ENCODE results near the gene P3H3.

P3H3 gene

DNA sequence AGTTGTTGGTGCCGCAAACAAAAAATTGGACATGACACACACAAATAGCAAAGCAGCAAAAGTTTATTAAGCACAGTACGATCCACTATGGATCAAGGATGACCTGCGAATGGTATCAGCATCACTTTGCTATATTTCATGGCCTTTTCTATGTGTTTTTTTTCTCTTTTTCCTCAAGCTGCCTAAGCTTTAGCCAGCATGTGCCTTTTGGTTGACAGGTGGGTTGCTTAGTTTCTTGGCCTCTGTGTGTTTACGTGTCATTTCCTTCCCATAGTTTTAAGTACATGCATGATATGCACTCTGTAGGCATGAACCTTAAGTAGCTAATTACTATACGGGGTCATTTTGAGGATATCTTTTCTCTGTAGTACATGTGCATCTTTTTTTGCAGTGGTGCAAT lies 29.1 kb upstream of the P3H3 start:
- no peak for DNase-seq (ENCODE audit: low read depth in 2 of 3, low spot score in 1 of 3)

DNA sequence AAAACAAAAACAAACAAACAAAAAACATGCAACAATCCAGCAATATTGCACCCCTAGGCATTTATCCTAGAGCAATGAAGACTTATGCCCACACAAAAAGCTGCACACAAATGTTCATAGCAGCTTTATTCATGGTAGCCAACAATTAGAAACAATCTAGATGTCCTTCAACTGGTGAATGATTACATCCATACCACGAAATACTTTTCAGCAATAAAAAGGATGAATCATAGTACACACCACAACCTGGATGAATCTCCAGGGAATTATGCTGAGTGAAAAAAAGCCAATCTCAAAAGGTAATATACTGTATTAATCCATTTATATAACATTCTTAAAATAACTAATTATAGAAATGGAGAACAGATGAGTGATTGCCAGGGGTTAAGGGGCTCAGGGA lies 21.0 kb upstream of the P3H3 start:
- DNase-seq (ENCODE audit: low read depth in 2 of 3, low spot score in 1 of 3), result no peak

DNA sequence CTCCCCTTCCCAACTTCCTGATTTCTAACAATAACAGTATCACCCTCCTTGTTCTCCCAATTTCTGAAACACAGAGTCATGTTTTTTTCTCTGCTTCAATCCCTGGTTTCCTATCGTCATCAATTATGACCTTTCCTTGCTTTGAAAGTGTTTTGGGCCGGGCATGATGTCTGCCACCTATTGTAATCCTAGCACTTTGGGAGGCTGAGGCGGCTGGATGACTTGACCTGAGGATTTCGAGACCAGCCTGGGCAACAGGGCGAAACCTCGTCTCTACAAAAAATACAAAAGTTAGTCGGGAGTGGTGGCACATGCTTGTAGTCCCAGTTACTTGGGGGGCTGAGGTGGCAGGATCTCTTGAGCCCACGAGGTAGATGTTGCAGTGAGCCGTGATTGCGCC lies 19.2 kb upstream of the P3H3 start:
- DNase-seq (ENCODE audit: low read depth in 2 of 3, low spot score in 1 of 3), result no peak

DNA sequence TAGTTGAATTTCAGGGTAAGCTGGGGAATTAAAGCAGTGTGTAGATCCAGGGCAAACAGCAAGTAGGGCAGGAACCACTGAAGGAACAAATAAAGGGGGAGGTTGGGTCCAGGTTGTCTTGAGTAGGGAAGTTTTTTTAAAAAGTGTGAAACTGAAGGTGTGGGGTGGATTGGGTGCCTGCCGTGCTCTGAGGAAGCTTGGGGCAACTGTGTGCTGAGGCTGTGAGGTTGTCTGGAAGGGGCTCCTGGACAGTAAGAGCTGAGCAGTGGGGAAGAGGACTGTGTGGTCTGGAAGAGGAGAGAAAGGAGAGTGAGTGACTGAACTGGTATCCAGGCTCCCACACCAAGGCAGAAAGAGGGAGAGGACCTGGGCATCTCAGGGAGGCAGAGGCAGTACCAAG lies 17.4 kb upstream of the P3H3 start:
- no peak for DNase-seq (ENCODE audit: low read depth in 2 of 3, low spot score in 1 of 3)

DNA sequence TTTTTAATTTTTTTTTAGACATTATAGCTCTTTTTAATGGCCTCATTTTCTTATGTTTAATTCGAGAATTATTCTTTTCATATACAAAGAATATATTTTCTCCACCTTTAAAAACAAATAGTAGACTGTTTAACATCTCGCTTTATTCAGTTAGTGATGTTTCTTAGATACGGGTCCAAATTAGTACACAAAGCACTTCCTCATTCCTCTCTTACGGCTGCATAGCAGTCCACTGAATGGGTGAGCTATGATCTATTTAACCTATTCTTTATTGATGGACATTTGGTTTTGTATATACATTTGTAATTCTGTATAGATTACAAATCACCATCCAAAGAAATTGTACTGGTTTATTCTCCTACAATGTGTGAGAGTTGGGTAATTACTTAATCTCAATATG lies 14.8 kb upstream of the P3H3 start:
- DNase-seq (ENCODE audit: low read depth in 2 of 3, low spot score in 1 of 3), result no peak

DNA sequence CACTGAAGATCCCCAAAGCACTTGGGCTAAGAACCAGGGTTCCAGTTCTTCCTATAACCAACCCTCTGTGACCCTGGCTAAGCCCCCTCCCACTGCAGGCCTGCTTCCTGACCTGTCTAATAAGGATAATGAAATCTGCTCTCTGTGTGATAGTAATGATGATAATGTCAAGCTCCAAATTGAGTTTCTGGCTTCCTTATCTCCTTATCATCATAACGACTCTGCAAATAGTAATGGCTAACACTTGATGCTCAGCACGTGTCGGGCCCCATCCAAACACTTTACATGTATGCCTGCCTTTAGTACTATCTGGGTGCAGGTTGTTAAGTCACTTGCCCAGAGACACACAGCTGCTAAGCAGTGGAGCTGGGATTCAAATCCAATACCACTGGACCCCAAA lies 11.6 kb upstream of the P3H3 start:
- DNase-seq (ENCODE audit: low read depth in 2 of 3, low spot score in 1 of 3), result no peak

DNA sequence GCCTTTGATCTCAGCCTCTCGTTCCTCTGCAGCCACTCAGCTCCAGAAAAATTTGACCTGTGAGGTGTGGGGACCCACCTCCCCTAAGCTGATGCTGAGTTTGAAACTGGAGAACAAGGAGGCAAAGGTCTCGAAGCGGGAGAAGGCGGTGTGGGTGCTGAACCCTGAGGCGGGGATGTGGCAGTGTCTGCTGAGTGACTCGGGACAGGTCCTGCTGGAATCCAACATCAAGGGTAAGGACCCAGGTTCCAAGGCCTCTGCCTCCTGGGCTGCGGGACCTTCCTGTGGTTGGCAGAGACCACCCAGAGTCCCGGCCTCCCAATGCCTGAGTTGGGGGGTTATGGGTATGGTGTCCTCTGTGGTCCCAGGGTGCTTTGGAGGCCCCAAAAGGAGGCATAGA lies 11.1 kb upstream of the P3H3 start:
- no peak for DNase-seq (ENCODE audit: low read depth in 2 of 3, low spot score in 1 of 3)

DNA sequence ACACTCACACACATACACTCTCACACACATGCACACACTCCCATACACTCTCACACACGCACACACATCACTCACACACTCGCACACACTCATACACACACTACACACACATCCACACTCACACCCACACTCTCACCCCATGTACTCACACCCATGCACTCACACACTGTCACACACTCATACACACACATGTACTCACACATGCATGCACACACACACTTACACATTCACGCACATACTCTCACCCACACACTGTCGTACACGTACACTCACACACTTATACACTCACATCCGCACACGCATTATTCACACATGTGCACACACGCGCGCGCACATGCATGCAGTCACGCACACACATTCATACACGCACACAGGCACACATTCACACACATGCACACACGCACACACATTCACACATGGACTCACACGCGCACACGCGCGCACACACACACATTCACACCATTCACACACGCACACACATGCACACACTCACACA lies 10.5 kb upstream of the P3H3 start:
- no peak for DNase-seq (ENCODE audit: low read depth in 2 of 3, low spot score in 1 of 3)

DNA sequence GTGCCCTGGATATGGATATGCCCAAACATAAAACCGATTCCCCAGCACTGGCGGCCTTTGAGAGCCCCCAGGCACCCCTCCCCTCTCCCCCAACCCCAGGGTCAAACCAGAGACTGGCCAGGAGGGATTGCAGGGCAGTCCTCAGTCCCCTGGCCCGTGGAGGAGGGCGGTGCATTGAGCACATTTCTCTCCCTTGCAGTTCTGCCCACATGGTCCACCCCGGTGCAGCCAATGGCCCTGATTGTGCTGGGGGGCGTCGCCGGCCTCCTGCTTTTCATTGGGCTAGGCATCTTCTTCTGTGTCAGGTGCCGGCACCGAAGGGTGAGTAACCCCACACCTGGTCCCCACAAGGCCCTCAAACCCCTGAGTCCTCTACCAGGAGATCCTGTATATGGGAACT lies 10.0 kb upstream of the P3H3 start:
- no peak for DNase-seq (ENCODE audit: low read depth in 2 of 3, low spot score in 1 of 3)

DNA sequence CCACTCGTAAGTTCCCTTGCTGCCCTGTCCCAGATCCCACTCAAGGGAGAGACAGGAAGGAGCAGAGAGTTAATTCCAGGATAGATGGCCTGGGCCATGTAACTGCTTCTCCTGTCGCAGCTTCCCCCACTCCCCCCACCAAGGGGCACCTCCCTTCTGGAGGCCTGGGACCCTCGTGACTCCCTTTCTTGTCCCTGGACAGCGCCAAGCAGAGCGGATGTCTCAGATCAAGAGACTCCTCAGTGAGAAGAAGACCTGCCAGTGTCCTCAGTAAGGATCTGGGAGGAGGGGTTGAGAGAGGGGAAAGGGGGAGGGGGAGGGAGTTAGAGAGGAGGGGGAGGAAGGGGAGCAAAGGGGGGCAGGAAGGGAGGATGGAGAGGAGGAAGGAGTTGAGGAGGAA lies 9.6 kb upstream of the P3H3 start:
- DNase-seq (ENCODE audit: low read depth in 2 of 3, low spot score in 1 of 3), result no peak

DNA sequence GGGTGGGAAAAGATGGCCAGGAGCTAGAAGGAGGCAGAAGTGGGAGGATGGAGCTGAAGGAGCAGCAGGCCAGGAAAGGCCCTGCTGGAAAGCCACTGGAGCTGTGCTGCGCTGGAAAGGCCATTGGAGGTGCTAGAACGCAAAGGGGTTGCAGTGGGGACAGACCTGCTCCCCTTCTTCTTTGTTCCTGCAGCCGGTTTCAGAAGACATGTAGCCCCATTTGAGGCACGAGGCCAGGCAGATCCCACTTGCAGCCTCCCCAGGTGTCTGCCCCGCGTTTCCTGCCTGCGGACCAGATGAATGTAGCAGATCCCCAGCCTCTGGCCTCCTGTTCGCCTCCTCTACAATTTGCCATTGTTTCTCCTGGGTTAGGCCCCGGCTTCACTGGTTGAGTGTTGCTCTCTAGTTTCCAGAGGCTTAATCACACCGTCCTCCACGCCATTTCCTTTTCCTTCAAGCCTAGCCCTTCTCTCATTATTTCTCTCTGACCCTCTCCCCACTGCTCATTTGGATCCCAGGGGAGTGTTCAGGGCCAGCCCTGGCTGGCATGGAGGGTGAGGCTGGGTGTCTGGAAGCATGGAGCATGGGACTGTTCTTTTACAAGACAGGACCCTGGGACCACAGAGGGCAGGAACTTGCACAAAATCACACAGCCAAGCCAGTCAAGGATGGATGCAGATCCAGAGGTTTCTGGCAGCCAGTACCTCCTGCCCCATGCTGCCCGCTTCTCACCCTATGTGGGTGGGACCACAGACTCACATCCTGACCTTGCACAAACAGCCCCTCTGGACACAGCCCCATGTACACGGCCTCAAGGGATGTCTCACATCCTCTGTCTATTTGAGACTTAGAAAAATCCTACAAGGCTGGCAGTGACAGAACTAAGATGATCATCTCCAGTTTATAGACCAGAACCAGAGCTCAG lies 8.8 kb upstream of the P3H3 start:
- no peak for DNase-seq (ENCODE audit: low read depth in 2 of 3, low spot score in 1 of 3)

DNA sequence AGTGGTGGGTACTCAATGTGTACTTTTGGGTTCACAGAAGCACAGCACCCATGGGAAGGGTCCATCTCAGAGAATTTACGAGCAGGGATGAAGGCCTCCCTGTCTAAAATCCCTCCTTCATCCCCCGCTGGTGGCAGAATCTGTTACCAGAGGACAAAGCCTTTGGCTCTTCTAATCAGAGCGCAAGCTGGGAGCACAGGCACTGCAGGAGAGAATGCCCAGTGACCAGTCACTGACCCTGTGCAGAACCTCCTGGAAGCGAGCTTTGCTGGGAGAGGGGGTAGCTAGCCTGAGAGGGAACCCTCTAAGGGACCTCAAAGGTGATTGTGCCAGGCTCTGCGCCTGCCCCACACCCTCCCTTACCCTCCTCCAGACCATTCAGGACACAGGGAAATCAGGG lies 8.0 kb upstream of the P3H3 start:
- no peak for DNase-seq (ENCODE audit: low read depth in 2 of 3, low spot score in 1 of 3)

DNA sequence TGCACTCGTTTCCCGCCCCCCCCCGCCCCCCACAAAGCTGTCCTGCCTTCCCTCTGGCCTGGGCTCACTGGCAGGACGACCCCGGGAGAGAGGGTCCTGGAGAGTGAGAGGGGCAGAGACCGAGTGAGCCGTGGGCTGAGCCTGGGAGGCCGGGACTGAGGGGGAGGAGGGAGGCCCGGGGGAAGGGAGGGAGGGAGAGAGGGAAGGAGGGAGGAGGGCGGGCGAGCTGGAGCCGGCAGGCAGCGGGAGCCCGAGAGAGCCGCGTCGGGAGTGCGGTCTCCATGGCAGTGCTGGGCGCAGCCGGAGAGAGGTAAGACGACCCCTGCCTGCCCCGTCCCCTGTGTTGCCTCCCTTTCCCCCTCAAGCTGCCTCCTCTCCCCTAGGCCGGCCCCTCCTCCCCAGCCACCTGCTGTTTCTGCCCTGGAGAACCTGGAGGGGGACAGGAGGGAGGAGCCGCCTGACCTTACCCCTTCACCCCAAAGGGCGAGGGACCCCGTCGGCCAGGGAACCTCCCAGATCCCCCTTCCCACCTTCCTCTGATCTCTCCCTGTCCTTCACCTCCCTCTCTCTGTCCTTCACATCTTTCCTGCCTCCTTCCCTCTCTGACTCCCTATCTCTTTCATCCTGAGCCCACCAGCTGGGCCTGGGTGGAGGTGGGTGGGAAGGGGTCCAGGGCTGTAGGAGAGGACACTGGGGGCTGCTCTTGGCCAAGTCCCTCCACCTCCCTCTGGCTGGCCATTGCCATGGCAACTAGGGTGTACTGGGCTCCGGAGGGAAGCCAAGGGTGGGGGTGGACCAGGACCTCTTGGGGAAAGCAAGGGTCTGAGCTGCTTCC lies 6.4 kb upstream of the P3H3 start, which contains the start of gene GPR162:
TSS of gene GPR162 (plus strand) at position 231 of the 835 bp plus-strand sequence. CDS start 2,078 bp downstream, outside the sequence.
- DNase-seq (ENCODE audit: low read depth in 2 of 3, low spot score in 1 of 3), result no peak

DNA sequence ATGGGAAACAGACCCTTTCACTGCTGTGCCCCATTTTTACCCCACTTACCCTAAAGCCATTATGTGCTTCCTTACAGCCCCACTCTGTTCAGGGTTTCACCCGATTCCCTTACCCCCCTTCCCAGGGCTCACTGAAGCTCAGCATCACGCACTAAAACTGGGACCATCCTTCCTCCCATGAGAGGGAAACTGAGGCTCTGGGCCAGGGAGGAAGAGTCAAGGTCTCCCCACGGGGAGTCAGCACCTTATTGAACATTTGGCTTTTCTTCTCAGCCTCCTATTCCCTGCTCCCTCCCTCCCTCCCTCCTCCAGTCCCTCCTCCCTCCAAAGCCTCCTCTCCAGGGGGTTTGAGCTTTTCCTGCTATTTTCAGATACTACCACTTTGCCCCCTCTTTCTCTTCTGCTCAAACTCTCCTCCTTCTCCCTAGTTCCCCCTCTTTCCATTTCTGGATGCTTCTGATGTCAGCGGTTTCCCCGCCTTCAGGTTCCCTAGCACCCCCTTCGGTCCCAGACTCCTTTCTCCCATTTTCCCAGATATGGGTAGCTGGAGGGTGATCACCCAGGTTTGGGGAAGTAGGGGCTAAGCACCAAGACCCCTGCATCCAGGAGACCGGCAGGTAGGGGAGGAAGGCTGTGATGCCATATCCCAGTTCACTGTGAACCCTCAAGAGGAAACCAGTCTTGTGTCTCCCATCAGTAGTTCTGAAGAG lies 5.6 kb upstream of the P3H3 start:
- no peak for DNase-seq (ENCODE audit: low read depth in 2 of 3, low spot score in 1 of 3)

DNA sequence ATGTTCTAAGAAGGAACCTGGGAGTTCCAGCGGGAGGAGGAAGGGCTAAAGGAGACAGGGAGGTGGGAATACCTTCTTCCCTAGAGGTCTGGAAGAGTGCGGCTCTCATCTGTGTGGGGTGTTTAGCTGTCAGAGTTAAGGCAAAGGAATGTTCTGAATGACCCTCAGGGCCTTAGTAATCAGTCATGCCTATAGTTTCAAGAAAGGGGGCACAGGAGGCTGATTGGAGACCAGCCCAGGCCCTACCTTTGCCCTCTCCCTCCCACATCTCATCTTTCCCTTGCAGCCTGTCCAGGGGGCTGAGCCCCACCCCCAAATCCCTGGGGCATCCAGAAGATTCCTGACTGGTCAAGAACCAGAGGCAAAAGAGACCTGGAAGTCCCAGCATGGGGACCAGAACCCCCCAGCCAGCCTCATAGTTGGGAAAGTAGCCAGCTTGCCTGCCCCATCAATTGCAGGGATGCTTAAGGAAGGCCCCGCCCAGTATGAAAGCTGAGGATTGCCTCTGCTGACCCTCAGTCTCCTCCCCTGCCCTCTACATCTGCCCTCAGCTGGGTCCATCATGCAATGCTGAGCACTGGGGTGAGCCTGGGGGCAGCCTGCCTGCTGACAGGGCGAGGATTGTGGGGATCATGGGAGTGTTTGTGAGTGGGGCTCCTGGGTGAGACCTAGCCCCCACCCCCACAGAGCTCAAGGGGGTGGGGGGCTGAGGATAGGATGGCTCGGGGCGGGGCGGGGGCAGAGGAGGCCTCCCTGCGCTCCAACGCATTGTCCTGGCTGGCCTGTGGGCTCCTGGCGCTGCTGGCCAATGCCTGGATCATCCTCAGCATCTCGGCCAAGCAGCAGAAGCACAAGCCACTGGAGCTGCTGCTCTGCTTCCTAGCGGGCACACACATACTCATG lies 4.8 kb upstream of the P3H3 start:
- DNase-seq (ENCODE audit: low read depth in 2 of 3, low spot score in 1 of 3), result no peak

DNA sequence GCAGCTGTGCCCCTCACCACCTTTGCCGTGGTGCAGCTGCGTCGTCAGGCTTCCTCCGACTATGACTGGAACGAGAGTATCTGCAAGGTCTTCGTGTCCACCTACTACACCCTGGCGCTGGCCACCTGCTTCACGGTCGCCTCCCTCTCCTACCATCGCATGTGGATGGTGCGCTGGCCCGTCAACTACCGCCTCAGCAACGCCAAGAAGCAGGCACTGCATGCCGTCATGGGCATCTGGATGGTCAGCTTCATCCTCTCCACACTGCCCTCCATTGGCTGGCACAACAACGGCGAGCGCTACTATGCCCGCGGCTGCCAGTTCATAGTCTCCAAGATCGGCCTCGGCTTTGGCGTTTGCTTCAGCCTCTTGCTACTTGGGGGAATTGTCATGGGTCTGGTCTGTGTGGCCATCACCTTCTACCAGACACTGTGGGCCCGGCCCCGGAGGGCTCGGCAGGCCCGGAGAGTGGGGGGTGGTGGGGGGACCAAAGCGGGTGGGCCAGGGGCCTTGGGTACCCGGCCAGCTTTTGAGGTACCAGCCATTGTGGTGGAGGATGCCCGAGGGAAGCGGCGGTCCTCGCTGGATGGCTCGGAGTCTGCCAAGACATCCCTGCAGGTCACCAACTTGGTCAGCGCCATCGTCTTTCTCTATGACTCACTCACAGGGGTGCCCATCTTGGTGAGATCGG lies 4.0 kb upstream of the P3H3 start:
- DNase-seq (ENCODE audit: low read depth in 2 of 3, low spot score in 1 of 3), result no peak

DNA sequence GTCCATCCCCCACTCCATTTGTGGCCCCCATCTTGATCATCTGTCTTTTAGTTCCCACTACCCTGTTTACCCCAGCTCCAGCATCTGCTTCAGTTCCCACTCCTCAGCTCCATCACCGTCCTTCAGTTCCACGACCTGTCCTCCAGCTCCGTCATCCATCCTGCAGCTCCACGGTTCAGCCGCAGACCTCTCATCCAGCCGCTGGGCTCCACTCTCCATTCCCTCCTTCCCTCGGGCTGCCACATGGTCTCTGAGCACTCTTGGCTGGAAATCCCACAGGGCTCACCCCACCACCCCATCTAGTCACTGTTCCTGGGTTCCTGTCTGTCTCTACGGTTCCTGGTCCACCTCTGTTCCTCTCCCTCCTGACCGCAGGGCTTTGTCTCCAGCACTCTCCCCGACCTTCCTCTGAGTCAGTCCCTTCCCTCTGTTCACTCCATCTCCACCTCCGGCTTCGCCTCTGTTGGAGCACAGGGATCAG lies 3.3 kb upstream of the P3H3 start:
- DNase-seq (ENCODE audit: low read depth in 2 of 3, low spot score in 1 of 3), result no peak

DNA sequence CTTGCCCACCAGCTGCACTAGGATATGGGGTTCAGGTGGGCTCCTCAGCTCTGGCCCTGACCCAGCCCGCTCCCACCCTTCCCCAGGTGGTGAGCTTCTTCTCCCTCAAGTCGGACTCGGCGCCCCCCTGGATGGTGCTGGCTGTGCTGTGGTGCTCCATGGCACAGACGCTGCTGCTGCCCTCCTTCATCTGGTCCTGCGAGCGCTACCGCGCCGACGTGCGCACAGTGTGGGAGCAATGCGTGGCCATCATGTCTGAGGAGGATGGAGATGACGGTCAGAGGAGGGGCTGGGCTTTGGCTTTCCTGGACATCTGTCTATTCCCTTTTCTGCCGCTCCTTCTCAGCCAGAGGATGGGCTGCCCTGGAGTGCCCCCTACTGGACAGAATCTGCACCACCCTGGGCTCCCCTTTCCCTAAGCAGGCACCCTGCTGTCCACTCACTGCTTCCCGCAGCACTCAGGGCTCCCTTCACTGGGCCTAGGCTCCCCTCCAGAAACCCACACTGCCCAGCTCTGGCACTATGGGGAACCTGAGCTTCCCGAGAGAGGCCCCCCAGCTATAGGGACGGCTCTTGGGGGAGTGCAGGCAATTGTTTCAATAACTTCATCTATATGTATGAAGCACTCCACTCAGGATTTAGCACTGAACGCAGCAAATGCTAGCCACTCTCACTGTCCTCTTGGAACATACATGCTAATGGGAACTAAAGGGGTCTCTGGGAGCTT lies 2.6 kb upstream of the P3H3 start:
- peak; percentile 74 to 92 (median 79) for DNase-seq (ENCODE audit: low read depth in 2 of 3, low spot score in 1 of 3)

Data from stimulated activated CD4-positive, alpha-beta T cell treated with anti-CD3 and anti-CD28 coated beads, Interleukin-12 subunit alpha, Interleukin-12 subunit beta, amount 100 ng/mL, for 48 hours (primary cell).